Activated CD4-positive, alpha-beta T cell treated with anti-CD3 and anti-CD28 coated beads, Interleukin-2, Interleukin-6, amounts not matched to agents 100 ng/mL and 50 ng/mL, durations not matched to agents 16 hours and 8 hours (primary cell): ENCODE data around the gene SEMA3F.
"Not testable (repeated sequence)": the region's sequence is repeated elsewhere in the genome, so short reads cannot be mapped to it uniquely, and the experiment has no call there.

ENCODE experiments used
- DNase-seq: peaks from one replicate; pipeline ENCODE4 v3.0.0-alpha.2; 2020

SEMA3F gene

DNA sequence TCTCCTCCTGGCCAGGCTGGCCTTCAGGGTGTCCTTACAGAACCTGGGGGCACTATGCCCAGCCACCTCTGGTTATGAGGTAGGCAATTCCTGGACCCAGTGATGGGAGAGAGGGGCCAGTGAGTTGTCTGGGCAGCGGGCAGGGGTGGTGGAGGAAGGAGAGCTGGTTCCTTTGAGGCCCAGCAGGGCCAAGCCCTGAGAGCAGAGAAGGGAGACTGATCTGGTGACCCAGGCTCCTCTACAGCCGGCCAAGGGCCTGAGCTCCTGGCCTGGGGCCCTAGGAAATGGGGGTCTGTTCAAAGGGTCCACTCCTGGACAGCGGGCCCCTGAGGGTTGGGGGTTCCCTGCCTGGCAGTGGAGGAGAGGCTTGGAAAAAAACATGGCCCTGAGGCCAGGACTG, 57.8 kb downstream of the SEMA3F start:
- no peak for DNase-seq

DNA sequence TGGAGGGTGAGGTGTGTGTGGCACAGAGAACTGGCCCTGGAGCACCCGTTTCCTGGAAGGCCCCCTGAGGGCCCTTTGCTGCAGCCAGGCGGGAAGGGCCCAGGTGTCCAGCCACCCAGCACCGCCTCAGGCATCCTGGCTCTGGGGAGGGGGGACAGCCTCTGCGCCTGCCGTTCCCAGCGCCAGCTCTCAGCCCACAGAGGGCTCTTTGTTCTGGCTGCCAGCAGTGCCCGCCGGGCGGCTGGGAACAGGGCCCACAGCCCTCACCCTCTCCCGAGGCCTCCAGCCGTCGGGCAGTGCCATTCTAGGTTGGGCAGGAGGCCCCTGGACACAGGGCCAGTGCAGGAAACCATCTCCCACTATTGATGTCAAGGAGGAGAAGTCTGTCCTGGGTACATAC, 58.2 kb downstream of the SEMA3F start:
- no peak for DNase-seq

DNA sequence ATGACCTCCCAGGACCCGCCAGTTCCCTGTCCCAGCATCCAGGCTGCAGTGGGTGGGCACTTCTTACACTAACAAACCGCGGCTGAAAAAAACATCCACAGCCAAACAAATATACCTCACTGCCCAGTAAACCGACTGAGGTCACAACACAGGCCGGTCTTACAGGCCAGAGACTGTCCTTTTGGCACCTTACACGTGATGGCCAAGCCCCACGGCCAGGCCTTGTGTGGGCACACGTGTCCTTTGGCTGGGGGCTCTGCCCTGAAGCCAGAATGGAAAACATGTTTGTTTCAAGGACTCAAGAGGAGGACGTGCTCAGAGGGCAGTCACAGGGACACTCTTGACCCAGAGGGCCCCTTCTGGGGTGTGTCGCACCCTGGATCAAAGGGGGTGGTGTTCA, 59.7 kb downstream of the SEMA3F start:
- no peak for DNase-seq

DNA sequence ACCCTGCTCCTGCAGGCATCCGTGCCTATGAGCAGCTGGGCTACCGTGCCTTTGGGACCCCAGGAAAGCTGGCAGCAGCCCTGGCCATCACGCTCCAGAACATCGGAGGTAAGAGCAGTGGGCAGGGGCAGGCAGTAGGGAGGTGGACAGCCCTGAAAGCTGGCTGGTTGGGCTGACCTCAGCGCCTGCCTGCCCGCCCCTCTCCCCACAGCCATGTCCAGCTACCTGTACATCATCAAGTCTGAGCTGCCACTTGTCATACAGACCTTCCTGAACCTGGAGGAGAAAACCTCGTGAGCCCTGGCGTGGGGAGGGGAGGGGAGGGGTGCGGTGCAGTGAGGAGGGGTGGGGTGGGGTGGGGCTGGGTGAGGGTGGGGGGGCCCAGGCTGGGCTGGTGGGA, 60.4 kb downstream of the SEMA3F start:
- DNase-seq: no peak

DNA sequence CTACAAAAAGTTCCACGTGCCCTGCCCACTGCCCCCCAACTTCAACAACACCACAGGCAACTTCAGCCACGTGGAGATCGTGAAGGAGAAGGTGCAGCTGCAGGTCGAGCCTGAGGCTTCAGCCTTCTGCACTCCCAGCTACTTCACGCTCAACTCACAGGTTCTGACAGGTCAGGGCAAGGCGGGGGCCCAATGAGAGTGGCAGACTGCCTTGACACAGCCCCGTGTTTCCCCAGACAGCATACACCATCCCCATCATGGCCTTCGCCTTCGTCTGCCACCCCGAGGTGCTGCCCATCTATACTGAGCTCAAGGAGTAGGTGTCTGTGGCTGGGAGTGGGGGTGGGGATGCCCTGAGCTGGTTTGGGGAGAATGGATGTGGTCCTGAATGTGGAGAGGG, 62.6 kb downstream of the SEMA3F start:
- no peak for DNase-seq

DNA sequence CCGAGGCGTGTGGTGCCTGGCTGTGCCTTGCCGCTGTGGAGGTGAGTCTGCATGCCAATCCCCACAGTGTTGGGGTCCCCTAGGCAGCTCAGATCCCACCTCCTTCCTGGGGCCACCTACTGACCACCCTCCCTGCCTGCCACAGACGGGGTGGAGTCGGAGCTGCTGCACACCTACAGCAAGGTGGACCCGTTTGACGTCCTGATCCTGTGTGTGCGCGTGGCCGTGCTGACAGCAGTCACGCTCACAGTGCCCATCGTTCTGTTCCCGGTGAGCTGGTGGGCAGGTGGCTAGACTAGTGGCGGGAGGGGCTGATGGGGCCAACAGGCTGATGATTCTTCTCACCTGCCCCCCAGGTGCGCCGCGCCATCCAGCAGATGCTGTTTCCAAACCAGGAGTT, 63.3 kb downstream of the SEMA3F start:
- DNase-seq: no peak

DNA sequence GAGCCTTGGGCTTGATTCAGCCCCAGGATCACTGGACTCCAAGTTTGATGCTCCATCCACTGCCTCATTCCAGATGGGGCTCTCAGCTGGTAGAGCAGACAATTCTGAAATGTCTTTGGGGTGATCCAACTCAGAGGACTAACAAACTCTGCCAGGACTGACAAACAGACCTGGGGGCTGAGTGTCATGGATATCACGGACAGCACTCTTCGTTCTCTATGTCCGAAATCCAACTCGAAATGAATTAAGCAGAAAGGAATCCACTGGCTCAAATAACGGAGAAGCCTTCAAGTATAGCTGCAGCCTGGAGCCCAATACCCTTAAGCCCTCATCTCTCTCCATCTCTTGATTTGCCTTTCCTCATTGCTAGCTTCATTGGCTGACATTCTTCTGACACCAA, 64.2 kb downstream of the SEMA3F start:
- DNase-seq: no peak

DNA sequence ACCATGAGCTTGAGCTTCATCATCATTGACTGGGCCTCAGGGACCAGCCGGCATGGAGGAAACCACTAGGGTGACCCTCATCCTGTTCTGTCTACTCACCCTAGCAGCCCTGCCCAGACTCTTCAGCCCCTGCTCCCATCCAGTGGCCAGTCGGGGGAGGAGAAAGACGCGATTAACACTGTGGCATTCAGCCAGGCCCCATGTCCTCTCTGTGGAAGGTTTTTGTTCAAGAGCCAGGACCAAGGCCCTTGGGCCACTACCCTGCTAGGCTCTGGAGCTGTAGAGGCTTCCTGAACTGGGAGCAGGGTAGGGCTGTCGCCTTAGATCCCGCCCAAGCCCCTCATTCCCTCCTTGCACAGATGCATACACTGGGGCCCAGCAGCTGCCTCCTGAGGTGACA, 65.0 kb downstream of the SEMA3F start:
- DNase-seq: no peak

DNA sequence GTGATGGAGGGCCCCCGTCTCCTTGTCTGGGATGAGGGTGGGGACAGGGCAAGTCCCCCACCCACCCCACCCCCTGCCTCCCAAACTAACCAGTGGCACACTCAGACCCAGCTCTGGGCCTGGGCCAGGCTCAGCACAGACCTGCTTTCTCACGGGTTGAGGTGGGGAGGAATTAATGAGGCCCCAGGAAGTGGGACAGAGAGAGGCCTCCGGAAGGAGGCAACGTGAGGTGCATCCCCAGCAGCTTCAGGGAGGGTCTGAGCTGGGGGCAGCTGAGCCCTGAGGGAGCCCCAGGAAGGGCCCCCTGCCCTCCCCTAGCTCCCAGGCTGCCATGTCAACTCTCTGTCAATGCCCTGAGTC, 65.9 kb downstream of the SEMA3F start:
- DNase-seq: peak; percentile 17

DNA sequence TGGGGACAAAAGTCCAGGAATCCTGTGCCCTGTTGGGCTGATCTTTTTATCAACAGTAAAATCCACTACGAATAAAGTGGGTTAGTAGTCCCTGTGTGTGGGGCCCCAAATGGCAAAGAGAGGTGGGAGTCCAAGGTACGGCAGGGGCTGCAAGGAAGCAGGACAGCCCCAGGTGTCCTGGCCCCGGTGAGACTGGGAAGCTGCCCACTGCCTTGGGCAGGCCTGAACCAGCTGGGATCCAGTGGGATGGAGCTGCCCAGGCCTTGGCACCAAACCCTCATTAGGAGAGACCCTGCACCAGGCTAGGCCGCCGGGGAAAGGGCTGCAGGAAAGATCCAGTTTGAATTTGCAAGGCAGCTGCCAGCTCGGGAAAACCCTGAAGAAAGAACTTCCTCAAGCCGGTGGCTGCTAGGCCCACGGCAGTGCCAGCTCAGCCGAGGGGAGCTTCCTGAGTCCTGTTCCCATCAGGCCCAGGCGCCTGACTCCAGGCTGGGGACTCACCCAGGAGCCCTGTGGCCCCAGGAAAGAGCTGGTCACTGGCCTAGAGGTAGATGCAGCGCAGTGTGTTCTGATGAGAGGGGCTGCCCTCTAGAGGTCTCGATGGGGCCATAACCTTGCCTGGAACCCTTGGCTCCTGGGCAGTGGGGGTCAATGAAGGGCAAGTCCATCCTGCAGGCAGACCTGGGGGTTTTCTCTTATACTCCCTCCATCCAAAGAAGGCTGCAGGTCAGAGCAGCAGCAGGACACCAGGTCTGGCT, 66.5 kb downstream of the SEMA3F start:
- no peak for DNase-seq

DNA sequence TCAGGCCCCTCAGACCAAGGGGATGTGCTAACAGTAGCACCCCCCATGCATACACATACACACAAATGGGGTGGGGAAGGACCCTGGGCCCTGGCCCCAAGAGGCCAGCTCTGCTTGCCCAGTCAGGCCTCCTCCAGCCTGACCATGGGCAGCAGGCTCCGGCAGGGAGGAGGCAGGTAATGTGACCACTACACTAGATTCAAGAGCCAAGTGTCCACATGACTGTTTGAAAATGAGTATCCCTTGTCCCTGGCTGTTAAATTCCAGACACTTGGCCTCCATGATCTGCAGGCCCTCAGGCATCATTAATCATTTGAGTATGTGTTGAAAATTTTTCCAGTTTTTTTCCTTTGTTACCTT, 67.0 kb downstream of the SEMA3F start:
- no peak for DNase-seq

DNA sequence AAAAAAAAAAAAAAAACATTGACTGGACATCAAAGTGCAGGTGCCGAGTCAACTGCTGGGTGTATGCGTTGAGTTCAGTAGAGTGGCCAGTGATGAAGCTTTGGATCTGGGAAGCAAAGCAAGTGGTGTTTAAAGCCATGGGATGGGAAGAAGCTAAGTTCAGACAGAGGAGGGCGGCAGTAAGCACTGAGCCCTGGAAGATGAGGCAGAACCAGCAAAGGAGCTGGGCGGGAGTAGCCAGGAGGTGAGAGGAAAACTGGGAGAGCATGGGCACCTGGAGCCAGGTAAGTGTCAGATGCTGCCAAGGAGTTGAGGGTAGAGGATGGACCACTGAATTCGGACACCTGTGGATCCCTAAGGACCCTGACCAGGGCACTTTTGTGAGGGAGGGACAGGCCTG, 69.5 kb downstream of the SEMA3F start:
- no peak for DNase-seq

DNA sequence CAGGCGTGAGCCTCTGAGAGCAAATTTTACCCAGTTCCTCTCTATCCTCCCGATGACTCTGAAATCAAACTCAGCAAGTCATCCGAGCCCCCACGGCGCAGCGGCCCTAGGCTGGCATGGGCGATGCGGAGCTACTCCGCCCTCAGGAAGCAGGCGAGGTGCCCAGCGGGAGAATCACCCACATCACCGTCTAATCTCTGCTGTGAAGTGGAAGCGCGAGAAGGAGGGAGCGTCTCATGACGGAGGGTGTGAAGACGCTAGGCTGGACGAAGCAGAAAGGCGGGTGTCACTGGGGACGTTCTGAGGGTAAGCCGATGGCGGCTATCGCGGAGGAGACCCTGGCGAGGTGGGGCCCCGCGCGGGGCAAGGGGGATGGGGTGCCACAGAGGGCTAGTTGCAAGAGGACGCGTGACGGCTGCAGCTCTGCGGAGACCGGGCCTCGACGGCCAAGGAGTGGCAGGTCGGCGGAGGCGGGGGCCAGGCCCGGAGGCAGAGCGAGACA, 71.8 kb downstream of the SEMA3F start:
- DNase-seq: peak; percentile 66

DNA sequence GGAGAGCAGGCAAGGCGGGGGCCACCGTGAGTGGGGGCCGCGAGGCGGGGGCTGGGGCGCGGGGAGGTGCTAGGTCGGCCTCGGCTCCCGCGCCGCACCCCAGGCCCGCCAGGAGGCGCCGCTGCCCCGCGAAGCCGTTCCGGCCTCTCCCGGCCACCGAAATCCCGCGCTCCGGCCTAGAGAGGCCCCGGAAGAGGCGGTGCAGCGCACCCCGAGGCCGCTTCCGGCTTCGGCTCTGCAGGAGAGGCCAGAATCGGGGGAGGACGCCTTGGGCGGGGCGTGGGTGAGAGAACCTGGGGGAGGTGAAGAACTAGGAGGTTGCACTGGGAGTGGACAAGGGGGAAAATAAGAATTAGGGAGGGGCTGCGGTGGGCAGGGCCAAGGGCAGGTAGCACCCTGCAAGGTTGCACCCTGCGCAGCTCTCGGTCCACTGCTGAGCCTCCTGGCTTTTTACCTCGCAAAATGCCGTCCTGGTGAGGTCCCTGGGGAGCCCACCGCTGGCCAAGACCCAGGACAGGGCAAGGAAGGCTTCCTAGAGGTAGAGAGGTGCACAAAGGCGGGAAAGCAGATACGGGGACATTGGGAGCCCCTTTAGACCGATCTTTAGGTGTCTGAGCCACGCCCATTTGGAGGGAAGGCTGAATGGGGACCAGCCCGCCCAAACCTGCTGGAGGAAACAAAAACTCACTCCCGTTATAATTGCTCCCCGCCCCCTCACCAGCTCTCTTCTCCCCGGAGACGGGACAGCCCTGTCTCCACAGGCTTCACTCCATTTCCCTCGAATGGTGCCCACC, 72.5 kb downstream of the SEMA3F start:
- peak; percentile 96 for DNase-seq

DNA sequence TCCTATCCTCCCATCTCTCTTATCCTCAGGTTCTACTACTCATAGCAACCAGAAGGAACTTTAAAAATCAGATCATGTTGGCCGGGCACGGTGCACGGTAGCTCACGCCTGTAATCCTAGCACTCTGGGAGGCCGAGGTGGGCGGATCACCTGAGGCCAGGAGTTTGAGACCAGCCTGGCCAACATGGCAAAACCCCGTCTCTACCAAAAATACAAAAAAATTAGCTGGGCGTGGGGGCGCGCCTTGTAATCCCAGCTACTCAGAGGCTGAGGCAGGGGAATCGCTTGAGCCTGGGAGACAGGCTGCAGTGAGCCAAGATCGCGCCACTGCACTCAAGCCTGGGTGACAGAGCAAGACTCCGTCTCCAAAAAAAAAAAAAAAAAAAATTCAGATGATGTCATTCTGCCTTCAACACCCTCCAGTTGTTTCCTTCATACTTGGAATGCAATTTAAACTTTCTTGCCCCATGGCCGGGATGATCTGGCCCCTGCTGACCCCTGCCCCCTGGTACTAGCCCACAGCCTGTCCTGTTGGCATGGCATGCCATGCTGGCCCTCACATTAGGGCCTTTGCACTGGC, 73.2 kb downstream of the SEMA3F start:
- DNase-seq: not testable (repeated sequence)

DNA sequence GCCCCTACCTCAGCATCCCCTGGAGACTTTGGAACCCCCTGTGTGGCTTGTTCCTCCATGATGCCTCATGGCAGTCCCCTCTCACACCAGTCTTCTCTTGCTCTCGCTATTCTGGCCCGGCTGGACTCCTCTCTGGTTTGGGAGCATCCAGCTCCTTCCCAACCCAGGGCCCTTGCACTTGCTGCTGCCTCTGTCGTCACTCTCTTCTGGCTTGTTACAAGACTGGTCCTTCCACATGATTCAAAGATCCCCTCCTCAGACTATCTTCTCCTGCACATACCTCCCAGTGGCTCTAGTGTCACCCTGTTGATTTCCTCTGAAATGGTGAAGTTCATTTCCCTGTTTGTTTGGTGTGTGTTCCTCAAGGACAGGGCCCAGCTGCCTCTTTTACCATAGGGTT, 74.4 kb downstream of the SEMA3F start:
- no peak for DNase-seq

DNA sequence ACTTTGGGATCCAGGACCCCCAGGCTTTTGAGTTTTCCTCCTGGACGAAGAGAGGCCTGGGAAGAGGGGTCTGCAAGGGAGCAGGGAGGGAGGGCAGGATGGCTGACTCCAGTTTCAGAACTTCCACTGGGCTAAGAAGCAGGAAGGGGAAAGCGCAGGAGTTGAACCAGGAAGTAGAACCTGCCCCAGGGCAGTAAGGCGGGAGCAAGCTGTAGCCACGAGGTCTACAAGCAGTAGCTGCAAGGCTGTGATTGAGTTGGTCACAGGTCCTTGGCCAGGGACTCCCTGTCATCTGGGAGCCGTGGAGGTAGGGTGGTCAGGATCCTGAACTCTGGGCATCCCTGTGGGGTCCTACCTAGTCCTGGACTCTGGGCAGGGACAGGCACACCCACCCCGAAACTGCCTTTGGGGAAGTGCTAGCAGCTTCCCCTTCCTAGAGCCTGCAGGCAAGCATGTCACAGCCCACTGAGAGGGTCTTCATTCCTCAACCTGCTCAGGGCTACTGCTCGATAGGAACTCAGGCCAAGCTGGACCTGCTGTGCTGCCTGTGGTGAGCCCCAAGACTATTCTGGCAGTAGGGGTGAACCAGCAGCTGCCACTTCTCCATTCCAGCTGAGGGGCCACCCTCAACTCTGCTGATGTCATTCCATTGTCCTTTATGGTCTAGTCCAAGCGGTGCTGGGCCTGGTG, 75.1 kb downstream of the SEMA3F start:
- DNase-seq: no peak

DNA sequence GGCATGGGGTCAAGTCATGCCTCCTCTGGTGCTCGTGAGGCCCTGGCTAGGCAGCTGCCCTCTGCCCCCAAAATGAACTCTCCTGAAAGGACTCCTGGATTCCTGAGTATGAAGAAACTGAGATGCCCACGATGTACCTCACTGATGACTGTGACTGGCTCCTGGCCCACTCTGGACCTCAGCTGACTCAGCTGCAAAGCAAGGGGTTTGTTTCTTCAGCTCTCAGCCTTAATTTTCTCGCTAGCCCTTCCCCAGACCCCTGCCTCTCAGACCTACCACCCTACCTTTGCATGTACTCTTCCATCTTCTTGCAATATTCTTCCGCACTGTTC, 75.6 kb downstream of the SEMA3F start:
- DNase-seq: no peak

DNA sequence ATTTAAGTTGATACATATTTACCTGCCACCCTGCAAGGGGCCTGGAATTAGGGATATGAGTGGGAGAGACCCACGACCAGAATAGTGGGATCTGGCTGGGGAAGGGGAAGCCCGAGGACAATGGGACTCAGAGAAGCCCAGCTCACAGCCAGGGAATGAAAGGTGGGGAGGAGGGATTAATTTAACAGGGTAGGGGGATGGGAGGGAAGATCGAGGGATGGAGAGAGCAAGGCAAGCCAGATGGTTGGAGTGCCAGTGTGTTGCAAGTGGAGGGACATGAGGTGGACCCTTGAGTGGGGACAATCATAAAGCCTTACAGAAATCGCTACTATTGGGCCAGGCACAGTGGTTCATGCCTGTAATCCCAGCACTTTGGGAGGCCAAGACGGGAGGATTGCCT, 76.5 kb downstream of the SEMA3F start:
- DNase-seq: no peak

DNA sequence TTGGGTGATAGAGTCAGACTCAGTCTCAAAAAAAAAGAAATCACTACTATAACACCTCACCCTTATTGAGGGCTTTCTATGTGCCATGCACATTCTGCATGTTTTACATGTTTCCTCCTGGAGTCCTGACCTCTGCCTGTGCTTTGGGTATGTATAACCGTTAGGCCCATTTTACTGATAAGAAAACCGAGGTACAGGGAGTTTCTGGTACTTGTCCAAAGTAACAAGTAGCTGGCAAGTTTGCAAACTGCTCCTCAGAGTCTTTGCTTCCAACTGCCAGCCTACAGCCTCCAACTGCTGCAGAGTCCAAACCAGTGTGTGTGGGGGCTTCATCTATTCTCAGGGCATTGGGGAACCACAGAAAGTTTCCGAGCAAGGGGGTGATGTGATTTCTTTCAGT, 77.2 kb downstream of the SEMA3F start:
- no peak for DNase-seq

DNA sequence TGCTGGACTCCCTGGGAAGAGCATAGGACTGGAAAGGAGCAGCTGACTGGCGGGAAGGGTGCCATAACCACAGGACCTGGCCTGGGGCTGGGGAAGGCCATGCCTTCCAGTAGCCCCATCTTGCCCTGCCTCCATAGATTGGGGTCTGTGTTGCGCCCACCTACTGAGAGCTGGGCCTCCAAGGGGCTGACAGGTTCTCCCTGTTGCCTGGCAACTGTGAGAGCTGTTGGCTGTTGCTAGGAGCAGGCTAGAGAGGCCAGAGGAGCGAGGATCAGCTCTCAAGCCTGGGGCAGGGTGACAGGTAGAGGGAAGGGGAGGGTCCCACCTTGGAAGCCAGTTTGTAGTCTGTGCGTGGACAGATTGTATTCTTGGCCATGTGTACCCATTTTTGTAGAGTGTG, 78.1 kb downstream of the SEMA3F start:
- no peak for DNase-seq

DNA sequence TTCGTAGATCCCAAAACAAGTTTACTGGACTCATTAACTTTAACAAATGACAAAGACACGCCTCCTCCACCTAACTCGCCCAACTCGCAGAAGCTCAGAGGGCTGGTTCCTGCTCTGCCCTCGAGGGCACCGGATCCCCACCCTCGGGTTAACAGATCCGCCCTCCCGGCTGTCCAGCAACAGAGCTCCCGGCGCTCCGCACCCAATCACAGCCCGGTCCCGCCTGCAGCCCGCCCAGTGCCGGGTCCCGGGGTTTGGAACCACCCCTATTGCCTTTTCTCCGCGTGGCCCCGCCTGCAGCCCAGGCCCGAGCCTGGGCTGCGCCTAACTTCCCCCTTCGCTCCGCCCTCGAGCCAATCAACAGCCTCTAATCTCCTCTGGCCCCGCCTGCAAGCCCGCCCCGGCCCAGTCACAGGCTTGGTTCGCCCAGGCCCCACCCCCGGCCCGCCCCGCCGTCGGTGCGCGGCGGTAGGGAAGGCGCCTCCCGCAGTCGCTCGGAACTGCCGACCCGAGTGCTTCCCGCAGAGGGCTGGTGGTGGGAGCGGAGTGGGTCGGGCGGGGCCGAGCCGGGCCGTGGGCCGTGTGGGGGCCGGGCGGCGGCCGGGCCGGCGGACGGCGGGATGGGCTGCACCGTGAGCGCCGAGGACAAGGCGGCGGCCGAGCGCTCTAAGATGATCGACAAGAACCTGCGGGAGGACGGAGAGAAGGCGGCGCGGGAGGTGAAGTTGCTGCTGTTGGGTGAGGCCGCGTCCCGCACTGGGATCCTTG, 80.8 kb downstream of the SEMA3F start, which contains the start of gene GNAI2:
GNAI2 (plus strand) TSS at position 489 of the 768 bp plus-strand sequence; CDS start at position 621, 132 bp downstream.
- DNase-seq: peak; percentile 99
